ENCODE results near the gene NDUFA13. TPM values are rescaled to one million over a fixed set of nuclear protein-coding genes. Genes with fewer than 3 reads are reported as not detected.

NDUFA13 gene
- polyA plus RNA-seq, 1 of the 3 experiments (the other 2 are of a cell fraction) = 1,828 TPM

GRCh38 chr19:19530889-19531288, 14.9 kb downstream of the NDUFA13 start:
- no peak for DNase-seq
- Histone ChIP-seq H3K4me3 (ENCODE audit: low read depth in 2 of 2, low read length in 1 of 2) (no peak overlapping the region), H3K4me1 (ENCODE audit: control insufficient read depth in 1 of 2, insufficient read depth in 2 of 2, low read depth in 1 of 2, low read length in 1 of 2) (peaks cover 0 to 14% of the 10 kb centered on the region in 2 experiments; a peak in 1 of 4 replicates), H3K9me3 (no peaks in the 10 kb centered on the region), H3K9me2 (no peaks in the 10 kb centered on the region), H3K27me3 (ENCODE audit: insufficient read depth) (no peaks in the 10 kb centered on the region), H3K9ac (no peak overlapping the region), H3F3A (replicated peaks; ENCODE audit: insufficient read depth) (peaks cover 14% of the 10 kb centered on the region), H2AFZ (ENCODE audit: low read depth) (no peak overlapping the region), H3K79me2 (ENCODE audit: insufficient read depth) (peaks cover 3% of the 10 kb centered on the region; the same call in 1 of the 2 replicates), H3K27ac (ENCODE audit: low read depth in 2 of 2, low read length in 1 of 2) (no peak overlapping the region), H3K36me3 (replicated peaks in 1 of 2; ENCODE audit: control insufficient read depth in 1 of 2, insufficient read depth in 2 of 2, low read length in 1 of 2) (peaks cover 5 to 11% of the 10 kb centered on the region in 2 experiments), H4K20me1 (ENCODE audit: insufficient read depth) (peaks cover 16% of the 10 kb centered on the region), H3K4me2 (no peak overlapping the region)
- WGBS (ENCODE audit: low lambda C conversion rate) = 91% methylated on average over 4 of the region's 4 CpGs
- TF ChIP-seq FOSL2 (IDR thresholded peaks at IDR 0.05; ENCODE audit: borderline replicate concordance, low read depth) = no peak
- TF ChIP-seq EZH2phosphoT487 (IDR thresholded peaks at IDR 0.05; ENCODE audit: borderline replicate concordance, low read depth) = no peak
- no peak for TF ChIP-seq RXRA (IDR thresholded peaks at IDR 0.05; ENCODE audit: borderline replicate concordance, low read depth)
- no peak for TF ChIP-seq TAF1 (IDR thresholded peaks at IDR 0.05; ENCODE audit: borderline replicate concordance, low read depth, low read length)
- no peak for TF ChIP-seq ZBTB33 (IDR thresholded peaks at IDR 0.05; ENCODE audit: borderline replicate concordance, low read depth)
- no peak for TF ChIP-seq TCF12 (IDR thresholded peaks at IDR 0.05)
- TF ChIP-seq GABPA (IDR thresholded peaks at IDR 0.05; ENCODE audit: low read depth) = no peak
- no peak for TF ChIP-seq SMC3 (IDR thresholded peaks at IDR 0.05; ENCODE audit: low read depth, low read length)
- TF ChIP-seq EP300 (IDR thresholded peaks at IDR 0.05; ENCODE audit: borderline replicate concordance in 1 of 2, low read depth in 1 of 2, low read length in 1 of 2) = no peak
- no peak for TF ChIP-seq RFX5 (IDR thresholded peaks at IDR 0.05; ENCODE audit: low read length)
- no peak for TF ChIP-seq JUND (IDR thresholded peaks at IDR 0.05)
- TF ChIP-seq TEAD4 (IDR thresholded peaks at IDR 0.05; ENCODE audit: borderline replicate concordance, insufficient read depth) = no peak
- TF ChIP-seq SIN3A (IDR thresholded peaks at IDR 0.05; ENCODE audit: borderline replicate concordance, low read depth, low read length) = no peak
- ChIA-PET CTCF (interaction anchor here (1.2 to 15.3 kb wide), 8 partner anchors 10 to 188 kb away, joined by 3 to 258 read pairs (median 16); partner anchors contain the start of genes GMIP, NDUFA13 and TSSK6), POLR2A (interaction anchor here (0.6 kb wide), 1 partner anchor 95 kb away, joined by 3 read pairs; no protein-coding TSS in a partner anchor)

- Histone ChIP-seq H3K9me2 (no peaks in the 10 kb centered on the region), H3F3A (replicated peaks; ENCODE audit: insufficient read depth) (peaks cover 14% of the 10 kb centered on the region), H3K27ac (ENCODE audit: low read depth in 2 of 2, low read length in 1 of 2) (no peak overlapping the region), H3K4me3 (ENCODE audit: low read depth in 2 of 2, low read length in 1 of 2) (no peak overlapping the region; a peak in 1 of 4 replicates), H3K4me1 (ENCODE audit: control insufficient read depth in 1 of 2, insufficient read depth in 2 of 2, low read depth in 1 of 2, low read length in 1 of 2) (peaks cover 0 to 14% of the 10 kb centered on the region in 2 experiments; a peak in 1 of 4 replicates), H3K36me3 (replicated peaks in 1 of 2; ENCODE audit: control insufficient read depth in 1 of 2, insufficient read depth in 2 of 2, low read length in 1 of 2) (peaks cover 5 to 7% of the 10 kb centered on the region in 2 experiments), H2AFZ (ENCODE audit: low read depth) (no peak overlapping the region), H3K4me2 (no peak overlapping the region), H3K9me3 (no peaks in the 10 kb centered on the region), H3K27me3 (ENCODE audit: insufficient read depth) (no peaks in the 10 kb centered on the region), H3K9ac (no peak overlapping the region), H3K79me2 (ENCODE audit: insufficient read depth) (no peaks in the 10 kb centered on the region), H4K20me1 (ENCODE audit: insufficient read depth) (peaks cover 8% of the 10 kb centered on the region; the same call in 1 of the 2 replicates)
- no peak for TF ChIP-seq CHD2 (IDR thresholded peaks at IDR 0.05; ENCODE audit: low read length, partially characterized antibody)
- no peak for TF ChIP-seq JUND (IDR thresholded peaks at IDR 0.05)
- peak; percentile 95 for TF ChIP-seq CTCF (IDR thresholded peaks at IDR 0.05)
- no peak for TF ChIP-seq IRF3 (IDR thresholded peaks at IDR 0.05; ENCODE audit: low read depth, low read length)
- no peak for TF ChIP-seq TAF1 (IDR thresholded peaks at IDR 0.05; ENCODE audit: borderline replicate concordance, low read depth, low read length)
- 0 out of 2 replicates have a peak, but pooled peaks have one; percentile 42 for TF ChIP-seq SIN3A (IDR thresholded peaks at IDR 0.05; ENCODE audit: borderline replicate concordance, low read depth, low read length)
- TF ChIP-seq SMC3 (IDR thresholded peaks at IDR 0.05; ENCODE audit: low read depth, low read length) = peak; percentile 85
- TF ChIP-seq MAX (IDR thresholded peaks at IDR 0.05; ENCODE audit: low read depth) = 0 out of 2 replicates have a peak, but pooled peaks have one; percentile 23
- peak; percentile 89 for TF ChIP-seq RAD21 (IDR thresholded peaks at IDR 0.05; ENCODE audit: low read length)
- POLR2A ChIA-PET = interaction anchor here (0.6 to 0.9 kb wide), 2 partner anchors 112 to 121 kb away, joined by 3 read pairs; partner anchors contain the start of gene GMIP
- CTCF ChIA-PET = interaction anchor here (0.6 to 15.3 kb wide), 48 partner anchors 9 to 535 kb away, joined by 3 to 258 read pairs (median 5); partner anchors contain the start of genes ATP13A1, GMIP, LPAR2 and NDUFA13
- DNase-seq = peak; percentile 86
- WGBS (ENCODE audit: low lambda C conversion rate) = 10% methylated on average over 29 of the region's 48 CpGs
Measured at GRCh38 chr19:19531951-19532805, 16.2 kb downstream of the NDUFA13 start.

Measured in SK-N-SH (cell line).